ENCODE results near the gene KAZALD1.

The KAZALD1 gene

DNA sequence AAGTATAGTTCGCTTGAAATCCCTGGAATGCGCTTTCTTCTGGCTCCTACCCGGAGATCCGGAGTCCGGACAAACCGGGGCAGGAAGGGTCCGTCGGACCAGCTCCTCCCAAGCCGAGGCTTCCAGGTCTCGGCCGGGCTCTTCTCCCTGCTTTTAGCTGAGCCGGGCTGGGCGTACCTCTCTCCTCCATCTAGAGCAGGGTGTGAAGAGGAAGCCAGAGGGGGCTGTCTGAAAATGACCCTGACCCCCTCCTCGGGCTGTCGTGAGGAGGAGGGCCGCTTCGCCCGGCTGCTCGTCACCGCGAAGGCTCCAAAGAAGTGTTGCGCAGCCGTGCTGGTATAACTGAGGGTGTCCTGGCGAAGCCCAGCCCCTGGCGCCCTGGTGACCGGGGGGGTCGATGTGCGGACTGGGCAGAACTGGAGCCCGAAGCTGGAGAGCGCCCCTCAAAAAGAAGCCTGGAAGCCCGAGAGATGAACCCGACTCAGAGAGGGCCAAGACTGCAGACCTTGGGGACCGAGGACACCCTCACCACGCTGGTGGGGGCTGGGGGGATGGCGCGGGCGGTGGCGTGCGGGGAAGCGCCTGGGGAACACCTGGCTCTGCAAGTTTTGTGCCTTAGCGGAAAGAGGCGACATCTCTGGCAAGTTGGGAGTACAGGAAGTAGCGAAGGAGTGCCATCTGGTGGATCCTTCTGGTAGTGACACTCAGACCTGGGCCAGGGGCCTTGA, 5.7 kb downstream of the KAZALD1 start:
- DNase-seq (ENCODE audit: low spot score): peak; percentile 68

DNA sequence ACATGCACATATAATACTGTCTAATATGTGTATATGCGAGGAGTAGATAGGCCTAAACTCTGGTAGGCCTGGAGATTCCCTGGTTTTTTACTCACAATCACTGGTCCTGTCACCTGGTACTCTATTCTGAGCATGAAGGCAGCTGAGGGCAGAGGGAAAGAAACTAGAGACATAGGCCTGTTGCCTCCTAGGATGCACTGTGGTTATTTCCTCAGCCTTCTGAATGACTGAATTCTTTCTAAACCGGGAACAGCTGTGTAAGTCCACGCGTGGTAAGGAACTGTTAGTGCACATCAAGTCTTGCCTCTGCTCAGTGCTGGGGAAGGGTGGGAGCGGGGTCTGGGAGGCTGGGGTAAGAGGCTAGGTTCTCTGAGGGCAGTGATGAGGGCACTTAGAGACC, 7.7 kb downstream of the KAZALD1 start:
- no peak for DNase-seq (ENCODE audit: low spot score)

DNA sequence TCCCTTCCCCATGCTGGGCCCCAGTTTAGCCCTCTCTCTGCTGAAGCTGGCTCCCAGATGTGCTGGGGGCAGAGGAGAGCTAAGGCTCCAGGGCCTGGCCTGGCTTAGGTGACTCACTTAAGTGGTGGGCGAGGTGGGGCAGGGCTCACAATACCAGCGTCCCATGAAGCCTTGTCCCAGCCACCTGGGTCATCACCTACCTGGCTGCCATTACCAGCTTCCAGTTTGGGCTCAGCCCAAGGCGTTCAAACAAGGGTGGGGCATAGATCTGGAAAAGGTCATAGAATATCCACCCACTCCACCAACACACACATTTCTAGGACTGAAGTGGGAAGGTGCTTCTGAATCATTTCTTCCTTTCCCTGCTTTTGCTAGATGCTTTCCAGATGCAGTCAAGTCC, 8.3 kb downstream of the KAZALD1 start:
- no peak for DNase-seq (ENCODE audit: low spot score)

DNA sequence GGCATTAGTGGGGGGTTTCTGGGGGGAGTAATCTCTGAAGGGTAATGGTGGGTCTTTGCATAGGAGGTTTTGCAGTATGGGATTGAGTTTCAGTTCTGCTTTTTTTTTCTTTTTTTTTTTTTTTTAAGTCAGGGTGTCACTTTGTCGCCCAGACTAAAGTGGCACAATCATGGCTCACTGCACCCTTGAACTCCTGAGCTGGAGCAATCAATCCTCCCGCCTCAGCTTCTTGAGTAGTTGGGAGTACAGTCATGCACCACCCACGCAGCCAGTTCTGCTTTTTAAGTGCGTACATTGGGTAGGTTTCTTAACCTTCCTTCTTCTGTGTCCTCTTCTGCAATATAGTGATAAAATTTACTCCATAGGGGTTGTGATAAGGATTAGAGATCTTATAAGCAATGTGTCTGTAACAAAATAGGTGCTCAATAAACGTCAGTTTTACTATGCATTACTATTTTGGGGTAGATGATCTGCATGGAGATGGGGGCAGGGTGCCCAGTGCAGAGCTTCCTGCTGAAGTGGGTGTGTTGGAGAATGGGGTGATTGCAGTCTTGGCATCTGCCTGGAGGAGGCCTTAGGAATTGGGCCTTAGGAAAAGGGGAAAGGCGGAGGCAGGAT, 9.6 kb downstream of the KAZALD1 start:
- no peak for DNase-seq (ENCODE audit: low spot score)

DNA sequence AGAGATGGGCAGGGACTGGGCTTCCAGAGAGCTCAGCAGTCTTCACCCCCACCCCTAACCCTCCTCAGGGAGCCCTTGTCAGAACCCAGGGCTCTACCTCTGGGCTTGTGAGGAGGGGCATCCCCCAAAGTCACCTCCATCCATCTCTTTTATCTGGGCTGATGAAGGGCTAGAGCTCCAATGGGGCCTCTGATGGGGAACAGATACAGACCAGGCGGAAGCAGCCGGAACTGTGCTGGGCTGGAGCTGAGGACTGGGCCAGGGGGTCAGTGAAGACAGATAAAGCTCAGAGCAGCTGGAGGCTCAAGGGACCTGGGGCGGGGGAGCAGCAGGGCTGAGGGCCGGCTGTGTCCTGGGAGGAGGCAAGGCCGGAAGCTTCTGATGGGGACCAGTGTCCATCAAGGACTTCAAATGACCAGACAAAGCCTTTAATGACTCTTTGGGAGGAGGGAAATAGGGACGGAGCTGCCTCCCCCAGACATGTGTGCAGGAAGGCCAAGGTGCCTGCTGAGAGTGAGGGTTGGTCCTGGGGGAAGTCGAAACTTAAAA, 10.2 kb downstream of the KAZALD1 start:
- no peak for DNase-seq (ENCODE audit: low spot score)

DNA sequence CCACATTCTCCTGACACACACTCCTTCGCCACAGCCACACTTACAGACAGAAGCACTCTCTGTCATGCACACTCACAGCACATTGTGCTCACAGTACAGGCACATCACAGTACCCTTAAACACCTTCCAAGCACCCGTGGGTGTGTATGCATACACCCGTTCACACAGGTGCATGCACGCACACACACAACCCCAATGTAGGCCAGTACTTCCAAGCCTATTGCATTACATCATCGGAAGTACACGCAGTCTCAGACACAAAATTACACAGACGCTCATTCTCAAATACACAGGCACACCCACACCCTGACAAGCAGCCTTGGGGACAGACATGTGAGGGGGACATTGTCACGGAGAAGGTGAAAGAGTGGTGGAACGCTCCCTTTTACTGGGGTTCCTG, 11.1 kb downstream of the KAZALD1 start:
- no peak for DNase-seq (ENCODE audit: low spot score)

DNA sequence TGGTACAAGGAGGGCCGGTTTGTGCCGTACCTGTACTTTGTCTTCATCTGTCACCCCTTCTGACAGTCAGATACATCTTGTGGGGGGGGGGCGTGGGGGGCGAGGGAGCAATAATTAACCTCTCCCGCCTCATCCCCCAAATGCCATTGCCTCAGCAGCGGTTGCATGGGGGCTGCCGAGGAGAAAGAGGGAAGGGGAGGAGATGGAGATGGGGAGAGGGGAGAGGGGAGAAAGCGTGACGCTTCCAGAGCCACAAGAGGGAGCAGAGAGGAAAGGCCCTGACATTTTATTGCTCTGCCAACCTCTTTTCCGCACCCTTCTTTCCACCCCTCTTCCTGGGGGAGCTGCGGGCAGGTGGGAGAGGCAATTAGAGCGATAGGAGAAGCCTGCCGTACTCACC, 11.8 kb downstream of the KAZALD1 start:
- DNase-seq (ENCODE audit: low spot score): no peak

DNA sequence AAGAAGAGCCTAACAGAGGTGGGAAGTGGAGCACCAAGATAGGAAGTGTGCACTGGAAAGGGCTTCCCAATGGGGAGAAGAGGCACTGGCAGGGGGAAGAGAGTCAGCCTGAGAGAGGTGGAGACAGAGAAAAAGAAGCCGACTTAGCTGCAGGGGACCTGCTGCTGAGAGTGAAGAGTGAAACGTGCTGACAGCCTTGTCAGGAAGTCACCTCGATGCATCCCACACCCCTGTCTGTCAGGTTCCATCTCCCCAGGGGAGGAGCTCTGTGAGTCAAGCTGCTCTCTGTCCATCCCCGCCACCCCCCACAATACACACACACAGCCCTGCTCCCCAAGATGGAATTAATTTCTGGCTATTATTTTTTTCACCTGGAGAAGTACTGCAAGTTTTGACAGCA, 14.0 kb downstream of the KAZALD1 start:
- no peak for DNase-seq (ENCODE audit: low spot score)

DNA sequence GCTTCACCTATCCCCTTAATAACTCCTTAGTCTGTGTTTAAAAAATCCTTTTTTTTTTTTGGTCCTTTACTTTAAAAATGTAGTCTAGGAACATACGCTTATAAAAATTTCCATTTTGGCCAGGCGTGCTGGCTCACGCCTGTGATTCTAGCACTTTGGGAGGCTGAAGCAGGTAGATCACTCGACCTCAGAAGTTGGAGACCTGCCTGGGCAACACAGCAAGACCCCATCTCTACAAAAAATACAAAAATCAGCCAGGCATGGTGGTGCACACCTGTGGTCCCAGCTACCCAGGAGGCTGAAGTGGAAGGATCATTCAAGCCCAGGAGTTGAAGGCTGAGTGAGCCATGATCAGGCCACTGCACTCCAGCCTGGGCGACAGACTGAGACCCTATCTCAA, 14.8 kb downstream of the KAZALD1 start:
- no peak for DNase-seq (ENCODE audit: low spot score)

DNA sequence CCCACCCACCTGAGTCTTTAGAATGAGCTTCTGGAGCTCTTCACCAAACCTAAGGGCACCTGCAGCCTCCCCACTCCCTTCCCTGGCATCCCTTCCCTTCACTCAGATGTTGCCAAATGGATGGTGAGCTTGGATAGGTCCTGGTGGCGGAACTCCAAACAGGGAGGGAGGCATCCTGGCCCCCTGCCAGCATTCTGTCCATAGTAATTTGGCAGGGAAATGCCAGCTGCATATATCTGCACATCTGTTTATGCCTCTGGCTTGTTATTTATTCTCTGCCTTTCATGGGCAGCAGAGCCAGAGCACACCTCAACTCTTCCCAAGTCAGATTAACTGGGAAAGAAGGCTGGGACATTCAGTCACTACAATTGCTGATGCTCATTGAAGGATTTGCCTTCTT, 18.1 kb downstream of the KAZALD1 start:
- DNase-seq (ENCODE audit: low spot score): no peak

DNA sequence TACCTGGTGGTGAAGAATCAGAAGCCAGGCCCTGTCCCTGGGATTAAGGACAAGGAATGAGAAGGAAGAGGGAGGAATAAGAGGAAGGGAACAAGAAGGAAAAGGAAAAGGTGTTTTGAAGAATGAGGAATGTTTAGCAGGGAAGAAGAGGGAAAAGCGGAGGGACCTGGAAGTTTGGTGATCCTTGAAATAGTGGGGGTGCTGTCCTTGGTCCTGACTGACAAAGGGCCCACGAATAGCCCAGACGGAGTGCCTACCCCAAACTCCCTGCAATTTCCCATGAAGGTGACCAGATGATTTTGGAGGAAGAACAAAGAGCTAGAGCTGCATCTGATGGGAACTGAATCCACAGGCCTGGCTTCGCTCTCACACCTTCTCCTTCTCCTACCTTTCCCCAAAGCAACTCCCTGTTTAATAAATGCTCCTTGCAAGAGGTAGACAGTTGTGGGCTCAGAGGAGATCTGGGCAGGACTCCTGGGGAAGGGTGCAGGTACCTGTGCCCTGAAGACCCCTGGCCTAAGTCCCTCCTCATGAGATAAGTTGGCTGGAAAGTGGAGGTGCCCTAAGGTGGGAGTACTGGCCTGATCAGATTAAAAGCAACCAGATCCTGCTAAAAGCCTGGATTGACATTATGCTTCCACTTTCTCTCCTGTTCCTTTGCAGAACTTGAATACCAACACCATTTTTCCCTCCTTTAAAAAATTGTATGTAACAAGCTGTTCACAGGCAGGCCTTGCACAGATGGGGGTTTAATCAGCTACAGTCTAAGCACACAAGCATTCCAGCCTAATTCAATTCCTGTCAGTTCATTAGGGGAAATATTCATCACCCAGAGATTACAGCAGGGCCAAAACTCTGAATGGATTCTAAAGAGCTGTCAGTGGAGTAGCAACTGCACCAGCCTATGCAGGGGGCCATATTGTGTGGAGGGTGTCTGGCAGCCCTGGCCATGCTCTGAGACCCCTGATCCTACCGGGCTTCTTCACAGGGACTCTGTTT, 19.4 kb downstream of the KAZALD1 start:
- no peak for DNase-seq (ENCODE audit: low spot score)

DNA sequence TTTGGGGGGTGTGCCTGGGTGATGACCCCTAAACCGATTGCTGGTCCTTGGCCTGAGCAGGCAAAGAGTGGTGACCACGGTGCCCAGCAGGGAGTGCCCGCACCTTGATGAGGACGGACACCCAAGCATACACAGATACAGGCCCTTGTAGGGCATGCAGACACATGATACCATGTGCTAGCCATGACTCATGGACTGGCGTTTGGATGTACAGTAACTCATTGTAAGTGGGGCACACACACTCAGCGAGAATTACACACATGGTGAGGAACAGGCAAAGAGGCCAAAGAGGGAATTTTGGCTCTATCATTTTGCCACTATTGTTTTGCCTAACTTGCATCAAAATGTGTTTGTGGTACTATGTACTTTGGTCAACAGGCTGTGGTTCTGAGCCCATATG, 24.1 kb downstream of the KAZALD1 start:
- no peak for DNase-seq (ENCODE audit: low spot score)

DNA sequence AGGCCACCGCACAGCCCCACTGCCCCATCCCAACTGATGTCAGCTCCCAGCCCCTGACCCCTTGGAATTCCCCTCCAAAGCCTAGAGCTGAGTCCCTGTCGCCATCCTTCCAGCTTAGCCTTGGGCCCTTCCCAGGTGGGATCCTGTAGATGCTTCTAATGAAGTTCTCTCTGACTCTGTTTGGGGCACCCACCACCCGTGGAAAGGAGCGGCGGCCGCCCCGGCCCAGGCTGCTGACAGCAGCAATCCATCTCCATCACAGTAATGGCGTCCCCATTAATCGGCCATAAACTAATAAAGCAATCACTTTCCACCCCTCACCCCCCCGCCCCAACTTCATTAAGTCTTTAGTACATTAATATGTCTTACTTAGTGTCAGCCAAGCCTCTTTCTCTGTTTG, 25.6 kb downstream of the KAZALD1 start:
- no peak for DNase-seq (ENCODE audit: low spot score)

DNA sequence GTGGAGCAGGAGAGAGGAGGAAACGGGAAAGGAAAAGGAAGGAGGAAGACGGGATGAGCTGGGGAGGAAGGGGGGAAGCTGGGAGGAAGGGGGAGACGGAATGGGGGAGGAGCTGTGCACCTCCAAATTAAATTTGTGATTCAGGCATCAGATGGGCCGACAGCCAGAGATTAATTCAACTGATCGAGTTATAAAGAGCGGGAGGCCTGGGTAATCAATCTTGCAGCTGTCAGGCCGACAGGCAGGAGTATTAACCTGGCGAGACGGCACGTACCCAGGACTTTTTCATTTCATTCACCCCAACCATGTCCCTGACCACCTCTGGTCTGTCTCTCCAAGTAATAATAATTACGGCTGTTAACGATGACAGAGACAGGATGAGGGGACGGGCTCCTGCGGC, 26.2 kb downstream of the KAZALD1 start:
- no peak for DNase-seq (ENCODE audit: low spot score)

DNA sequence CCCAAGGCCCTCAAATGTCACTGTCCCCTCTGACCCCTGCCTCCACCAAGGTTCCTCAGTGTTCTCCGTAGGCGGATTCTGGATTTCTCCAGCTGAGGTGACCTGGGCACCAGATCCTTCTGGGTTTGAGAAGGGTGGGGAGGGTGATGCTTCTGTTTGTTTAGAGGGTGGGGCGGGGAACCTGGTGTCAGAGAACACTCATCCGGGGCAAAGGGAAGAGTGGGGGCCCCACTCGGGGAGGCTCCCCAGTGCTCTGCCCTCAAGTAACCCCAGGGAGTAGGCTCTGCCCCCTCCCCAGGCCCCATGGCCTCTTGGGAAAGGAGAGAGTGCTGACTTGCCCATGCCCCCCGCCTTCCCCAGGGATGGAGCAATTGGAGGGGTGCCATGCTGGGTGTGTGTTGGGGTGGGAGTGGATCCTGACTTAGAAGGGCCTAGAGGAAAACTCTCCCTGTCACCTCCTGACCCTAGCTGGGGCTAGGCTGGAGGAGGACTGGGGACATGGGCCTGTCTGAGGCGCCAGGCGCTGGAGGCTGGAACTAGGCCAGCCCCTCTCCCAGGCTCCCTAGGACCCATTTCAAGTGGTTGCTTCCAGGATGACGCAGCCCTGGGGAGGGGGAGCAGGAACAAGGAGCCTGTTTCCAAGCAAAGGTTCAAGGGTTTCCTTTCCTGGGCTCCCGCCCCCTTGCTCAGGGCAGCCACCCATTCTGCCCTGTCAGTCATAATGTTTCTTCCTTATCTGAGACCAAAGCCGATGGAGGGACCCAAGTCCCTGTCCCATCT, 27.9 kb downstream of the KAZALD1 start:
- DNase-seq (ENCODE audit: low spot score): no peak

DNA sequence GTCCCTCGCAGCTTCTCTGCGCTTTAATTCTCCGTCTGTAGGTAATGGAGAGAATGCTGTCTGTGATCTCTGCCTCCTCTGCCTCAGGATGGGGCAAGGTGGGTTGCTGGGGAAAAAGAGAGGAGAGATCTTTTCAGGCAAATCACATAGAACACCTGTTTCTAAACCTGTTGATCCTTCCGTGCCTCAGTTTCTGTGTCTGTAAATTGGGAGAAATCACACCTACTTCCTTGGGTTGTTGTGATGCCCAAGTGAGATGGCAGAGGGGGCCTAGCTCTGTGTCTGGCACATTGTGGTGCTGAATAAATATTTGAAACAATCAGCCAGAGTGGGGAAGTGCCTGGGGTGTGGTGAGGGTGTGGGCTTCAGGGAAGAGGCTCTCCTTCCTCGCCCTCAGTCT, 28.8 kb downstream of the KAZALD1 start:
- no peak for DNase-seq (ENCODE audit: low spot score)

DNA sequence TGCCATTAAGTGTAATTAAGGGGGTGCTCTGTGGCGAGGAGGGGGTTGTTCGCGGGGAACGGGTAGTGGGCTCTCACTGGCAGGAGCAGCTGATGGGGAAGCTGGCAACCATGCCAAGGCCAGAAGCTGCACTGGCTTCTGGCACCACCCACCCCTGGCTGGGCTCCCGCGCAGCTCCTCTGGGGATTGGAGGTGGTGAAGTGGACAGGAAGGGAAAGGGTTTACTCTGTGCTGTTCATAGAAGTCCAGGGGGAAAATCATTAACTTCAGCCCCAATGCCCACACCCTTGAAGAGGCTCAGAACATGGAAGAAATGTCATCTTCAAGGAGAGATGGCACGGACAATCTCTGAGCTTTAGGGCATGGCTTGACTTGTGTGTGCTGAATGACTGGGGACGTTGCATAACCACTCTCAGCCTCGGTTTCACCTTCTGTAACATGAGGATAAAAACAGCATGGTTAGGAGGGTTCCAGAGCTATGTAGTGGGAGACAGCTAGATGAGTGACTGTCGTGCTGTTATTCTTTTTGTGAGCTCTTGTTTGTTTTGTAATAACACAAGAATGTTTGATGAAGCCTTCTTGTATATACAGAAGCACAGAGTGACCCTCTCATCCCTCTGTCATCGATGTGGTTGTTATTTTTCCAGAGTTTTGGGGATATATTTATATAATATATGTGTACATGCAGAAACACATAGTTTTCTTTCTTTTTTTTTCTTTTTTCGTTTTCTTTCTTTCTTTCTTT, 29.9 kb downstream of the KAZALD1 start:
- no peak for DNase-seq (ENCODE audit: low spot score)

DNA sequence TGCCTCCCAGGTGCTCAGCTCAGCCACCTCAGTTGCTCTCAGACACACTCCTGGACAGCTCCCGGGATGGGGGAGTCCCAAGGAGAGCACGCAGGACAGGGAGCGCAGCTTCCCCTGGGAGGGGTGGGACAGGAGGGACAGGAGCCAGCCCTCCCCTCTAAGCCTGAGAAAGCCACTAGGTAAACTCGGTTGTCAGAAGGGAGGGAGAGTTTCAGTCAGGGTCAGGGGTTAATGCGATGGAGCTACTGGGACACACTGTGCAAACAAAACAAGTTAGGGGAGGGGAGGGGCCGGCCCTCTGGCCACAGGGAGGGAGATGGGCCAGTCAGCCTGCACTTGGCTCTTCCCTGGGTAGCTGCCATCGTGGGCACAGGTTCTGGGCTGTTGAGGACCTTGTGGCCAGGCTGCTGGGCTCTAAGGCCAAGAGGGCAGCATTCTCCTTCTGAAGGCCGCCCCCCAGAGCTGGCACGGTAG, 31.1 kb downstream of the KAZALD1 start:
- peak; percentile 47 for DNase-seq (ENCODE audit: low spot score)

DNA sequence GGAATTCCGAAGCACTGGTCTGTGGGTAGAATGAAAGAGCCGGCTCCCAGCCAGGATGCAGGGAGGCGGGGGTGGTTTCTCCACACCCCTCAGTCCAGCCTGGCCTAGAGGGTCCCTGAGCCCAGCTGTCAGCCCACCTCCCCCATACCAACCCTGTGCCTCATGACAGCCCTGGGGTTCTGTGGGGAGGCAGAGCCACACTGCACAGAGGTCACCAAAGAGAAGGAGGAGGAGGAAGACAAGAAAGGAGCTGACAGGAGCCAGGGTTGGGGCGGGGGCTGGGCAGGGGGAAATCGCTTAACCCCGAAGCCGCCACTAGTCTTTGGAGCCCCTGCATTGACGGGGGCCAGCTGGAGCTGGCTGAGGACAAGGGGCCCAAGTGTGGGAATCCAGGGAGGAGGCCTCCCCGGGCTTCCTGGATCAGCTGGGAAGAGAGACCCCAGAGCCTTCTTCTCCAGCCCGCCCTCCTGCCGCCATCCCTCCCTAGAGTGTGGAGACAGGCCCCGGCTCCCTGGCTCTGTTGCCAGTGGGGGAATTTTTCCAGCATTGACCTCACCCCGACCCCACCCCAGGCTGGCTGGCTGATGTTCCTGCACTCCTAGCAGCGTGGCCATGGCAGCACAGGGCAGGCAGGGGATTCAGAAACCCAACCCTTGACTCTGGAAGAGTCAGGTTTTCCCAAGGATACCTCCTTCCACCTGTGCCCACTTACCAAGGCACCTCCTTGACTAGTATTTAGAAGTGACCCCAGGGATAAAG, 32.5 kb downstream of the KAZALD1 start:
- no peak for DNase-seq (ENCODE audit: low spot score)

DNA sequence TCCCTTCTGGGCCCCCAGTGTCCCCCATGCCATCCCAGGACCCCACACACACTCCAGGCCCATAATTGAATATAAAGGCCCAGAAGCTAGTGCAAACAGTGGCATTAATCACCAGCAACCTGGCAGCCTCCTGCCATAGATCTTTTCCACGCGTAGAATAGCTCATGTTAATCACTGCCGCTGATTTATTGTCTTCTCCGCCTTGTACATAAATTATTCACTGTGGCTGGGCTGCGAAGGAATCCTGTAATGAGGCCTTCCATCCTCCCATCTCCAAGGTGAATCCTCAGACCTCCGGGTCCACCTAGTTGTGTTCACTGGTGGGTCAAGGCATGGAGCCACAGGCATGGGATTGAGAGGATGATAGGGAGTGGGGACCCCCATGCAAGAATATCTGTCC, 33.2 kb downstream of the KAZALD1 start:
- no peak for DNase-seq (ENCODE audit: low spot score)
